NT2/D1 (cell line): ENCODE data around the gene PAXX.
"Not testable (repeated sequence)": the region's sequence is repeated elsewhere in the genome, so short reads cannot be mapped to it uniquely, and the experiment has no call there.

Source experiments
- DNase-seq: peaks from one replicate; pipeline ENCODE4 v3.0.0-alpha.2; 2011; ENCODE audit warnings: low read depth, low spot score
- H3K27me3 ChIP-seq: 2 replicates; pipeline ENCODE4 v1.6.0; 2011; ENCODE audit warnings: mild to moderate bottlenecking; ENCODE audit not compliant: insufficient read length, insufficient read depth
- H3K36me3 ChIP-seq: 2 replicates; pipeline ENCODE4 v1.6.1; 2011; ENCODE audit warnings: mild to moderate bottlenecking, low read length, mixed read lengths; ENCODE audit not compliant: insufficient read depth, insufficient read length
- H3K4me1 ChIP-seq: 2 replicates; pipeline ENCODE4 v1.5.1; 2011; ENCODE audit not compliant: insufficient read depth, insufficient read length
- H3K4me3 ChIP-seq: 2 replicates; pipeline ENCODE4 v1.5.1; 2011; ENCODE audit warnings: low read depth; ENCODE audit not compliant: insufficient read length
- H3K9ac ChIP-seq: 2 replicates; pipeline ENCODE4 v1.6.0; 2011; ENCODE audit warnings: low read depth; ENCODE audit not compliant: insufficient read length
- H3K9me3 ChIP-seq: 2 replicates; pipeline ENCODE4 v1.5.1; 2011; ENCODE audit warnings: mild to moderate bottlenecking, low read length; ENCODE audit not compliant: insufficient read depth
- SUZ12 ChIP-seq: IDR thresholded peaks from 2 replicates; pipeline ENCODE4 v1.6.1; 2011; ENCODE audit not compliant: insufficient read length, insufficient read depth; ENCODE audit errors: extremely low read depth
- YY1 ChIP-seq: IDR thresholded peaks from 2 replicates; pipeline ENCODE4 v1.6.1; 2011; ENCODE audit not compliant: insufficient read length, insufficient read depth
- ZNF274 ChIP-seq: IDR thresholded peaks from 2 replicates; pipeline ENCODE4 v1.6.1; 2011; ENCODE audit warnings: mild to moderate bottlenecking, low read depth, low read length

The PAXX gene

GRCh38 chr9:136997830-136998234, 5.6 kb downstream of the PAXX start:
- H3K36me3 ChIP-seq, result peaks cover 27% of the 10 kb centered on the region
- DNase-seq, result no peak
- no peaks in the 10 kb centered on the region for H3K9me3 ChIP-seq
- H3K4me1 ChIP-seq, result peaks cover 25% of the 10 kb centered on the region
- H3K9ac ChIP-seq, result peak overlapping the region; percentile 57
- TF ChIP-seq YY1 (no peak), SUZ12 (no peak), ZNF274 (no peak)
- H3K4me3 ChIP-seq, result no peak overlapping the region
- H3K27me3 ChIP-seq, result no peaks in the 10 kb centered on the region

- Histone ChIP-seq H3K27me3 (no peaks in the 10 kb centered on the region), H3K36me3 (peaks cover 2% of the 10 kb centered on the region), H3K4me1 (peaks cover 19% of the 10 kb centered on the region), H3K9ac (no peak overlapping the region), H3K9me3 (peaks cover 4% of the 10 kb centered on the region; the same call in 1 of the 2 replicates), H3K4me3 (no peak overlapping the region)
- DNase-seq, result no peak
- no peak for TF ChIP-seq SUZ12
- no peak for TF ChIP-seq ZNF274
- no peak for TF ChIP-seq YY1
Observed at GRCh38 chr9:137000177-137000930, 8.1 kb downstream of the PAXX start.

- peaks cover 10% of the 10 kb centered on the region for H3K4me1 ChIP-seq
- no peaks in the 10 kb centered on the region for H3K36me3 ChIP-seq
- TF ChIP-seq SUZ12 (no peak), ZNF274 (no peak), YY1 (no peak)
- no peak overlapping the region for H3K4me3 ChIP-seq
- H3K9me3 ChIP-seq, result peaks cover 8% of the 10 kb centered on the region; the same call in 1 of the 2 replicates
- DNase-seq, result no peak
- no peaks in the 10 kb centered on the region for H3K27me3 ChIP-seq
- no peak overlapping the region for H3K9ac ChIP-seq
Observed at GRCh38 chr9:137001857-137002645, 9.8 kb downstream of the PAXX start.

- no peak for DNase-seq
- TF ChIP-seq SUZ12, result no peak
- TF ChIP-seq YY1, result no peak
- TF ChIP-seq ZNF274, result no peak
- Histone ChIP-seq H3K9me3 (peaks cover 8% of the 10 kb centered on the region; the same call in 1 of the 2 replicates), H3K36me3 (no peaks in the 10 kb centered on the region), H3K4me3 (no peak overlapping the region), H3K4me1 (peaks cover 5% of the 10 kb centered on the region), H3K27me3 (no peaks in the 10 kb centered on the region), H3K9ac (no peak overlapping the region)
Observed at GRCh38 chr9:137002646-137003041, 10.4 kb downstream of the PAXX start.

- DNase-seq, H3K4me1 ChIP-seq, H3K4me3 ChIP-seq, H3K27me3 ChIP-seq, H3K9ac ChIP-seq, H3K36me3 ChIP-seq, H3K9me3 ChIP-seq: not testable (repeated sequence)
Observed at GRCh38 chr9:137004285-137004684, 12.1 kb downstream of the PAXX start.

- Histone ChIP-seq H3K9me3 (peaks cover 8% of the 10 kb centered on the region; the same call in 1 of the 2 replicates), H3K4me3 (no peak overlapping the region), H3K4me1 (no peaks in the 10 kb centered on the region), H3K27me3 (no peaks in the 10 kb centered on the region), H3K9ac (no peak overlapping the region), H3K36me3 (no peaks in the 10 kb centered on the region)
- TF ChIP-seq SUZ12, result no peak
- no peak for TF ChIP-seq ZNF274
- no peak for TF ChIP-seq YY1
- DNase-seq, result no peak
Observed at GRCh38 chr9:137006116-137007003, 14.1 kb downstream of the PAXX start.
